ENCODE results near the gene ZNF275.

ZNF275 gene

DNA sequence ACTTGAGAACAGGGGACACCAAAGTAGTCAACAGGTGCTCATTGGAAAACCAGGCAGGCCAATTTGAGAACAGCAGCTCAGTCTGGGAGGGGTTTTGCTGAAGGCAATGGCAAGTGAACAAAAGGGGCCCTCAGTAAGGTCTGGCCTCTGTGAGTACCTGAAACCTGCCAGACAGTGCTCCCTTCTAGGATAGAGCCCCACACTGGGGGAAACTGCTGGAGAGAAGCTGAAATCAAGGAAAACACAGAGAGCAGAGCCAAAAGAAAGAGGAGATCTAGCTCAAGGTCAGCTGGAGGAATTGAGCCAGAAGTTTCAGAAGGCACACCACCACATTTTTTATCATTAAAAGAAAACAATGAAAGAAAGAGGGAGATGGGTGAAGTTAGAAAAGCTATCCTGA lies 39.0 kb downstream of the ZNF275 start:
- POLR2A ChIA-PET: no interaction called here
- CTCF ChIA-PET: no interaction called here
- no peak for DNase-seq (ENCODE audit: extremely low spot score)
- TF ChIP-seq, protein P1, sequence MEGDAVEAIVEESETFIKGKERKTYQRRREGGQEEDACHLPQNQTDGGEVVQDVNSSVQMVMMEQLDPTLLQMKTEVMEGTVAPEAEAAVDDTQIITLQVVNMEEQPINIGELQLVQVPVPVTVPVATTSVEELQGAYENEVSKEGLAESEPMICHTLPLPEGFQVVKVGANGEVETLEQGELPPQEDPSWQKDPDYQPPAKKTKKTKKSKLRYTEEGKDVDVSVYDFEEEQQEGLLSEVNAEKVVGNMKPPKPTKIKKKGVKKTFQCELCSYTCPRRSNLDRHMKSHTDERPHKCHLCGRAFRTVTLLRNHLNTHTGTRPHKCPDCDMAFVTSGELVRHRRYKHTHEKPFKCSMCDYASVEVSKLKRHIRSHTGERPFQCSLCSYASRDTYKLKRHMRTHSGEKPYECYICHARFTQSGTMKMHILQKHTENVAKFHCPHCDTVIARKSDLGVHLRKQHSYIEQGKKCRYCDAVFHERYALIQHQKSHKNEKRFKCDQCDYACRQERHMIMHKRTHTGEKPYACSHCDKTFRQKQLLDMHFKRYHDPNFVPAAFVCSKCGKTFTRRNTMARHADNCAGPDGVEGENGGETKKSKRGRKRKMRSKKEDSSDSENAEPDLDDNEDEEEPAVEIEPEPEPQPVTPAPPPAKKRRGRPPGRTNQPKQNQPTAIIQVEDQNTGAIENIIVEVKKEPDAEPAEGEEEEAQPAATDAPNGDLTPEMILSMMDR (IDR thresholded peaks at IDR 0.05; ENCODE audit: control extremely low read depth, extremely low read depth, low read depth, missing control alignments): no peak

- CTCF ChIA-PET: no interaction called here
- TF ChIP-seq, protein P1 (IDR thresholded peaks at IDR 0.05; ENCODE audit: control extremely low read depth, extremely low read depth, low read depth, missing control alignments): no peak
- POLR2A ChIA-PET: no interaction called here
- no peak for DNase-seq (ENCODE audit: extremely low spot score)
Measured at GRCh38 chrX:153374426-153374825, 40.5 kb downstream of the ZNF275 start.

GRCh38 chrX:153375571-153375970 lies 41.6 kb downstream of the ZNF275 start:
- ChIA-PET CTCF (no interaction called here), POLR2A (no interaction called here)
- TF ChIP-seq, protein P1 (IDR thresholded peaks at IDR 0.05; ENCODE audit: control extremely low read depth, extremely low read depth, low read depth, missing control alignments): no peak
- DNase-seq (ENCODE audit: extremely low spot score): no peak

GRCh38 chrX:153377727-153378126 lies 43.8 kb downstream of the ZNF275 start:
- CTCF ChIA-PET: no interaction called here
- TF ChIP-seq, protein P1 (IDR thresholded peaks at IDR 0.05; ENCODE audit: control extremely low read depth, extremely low read depth, low read depth, missing control alignments): no peak
- DNase-seq (ENCODE audit: extremely low spot score): no peak
- POLR2A ChIA-PET: no interaction called here

DNA sequence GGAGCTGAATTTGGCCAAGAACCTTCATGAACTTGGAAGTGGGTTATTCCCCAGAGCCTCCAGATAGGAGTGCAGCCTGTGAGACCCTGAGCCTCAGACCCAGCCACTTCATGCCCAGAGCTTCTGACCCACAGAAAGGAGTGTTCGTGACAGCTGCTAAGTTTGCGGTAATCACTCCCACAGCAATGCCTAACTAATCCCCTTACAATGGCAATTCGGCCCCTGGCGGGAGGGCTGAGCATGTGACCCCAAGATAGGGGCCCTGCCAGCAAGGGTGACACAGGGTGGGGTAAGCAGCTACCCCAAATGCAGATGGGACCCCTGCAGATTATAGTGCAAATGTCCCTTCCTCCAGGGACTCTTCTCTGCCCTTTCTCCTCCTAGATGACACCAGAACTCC lies 44.7 kb downstream of the ZNF275 start:
- TF ChIP-seq, protein P1 (IDR thresholded peaks at IDR 0.05; ENCODE audit: control extremely low read depth, extremely low read depth, low read depth, missing control alignments): no peak
- POLR2A ChIA-PET: no interaction called here
- CTCF ChIA-PET: no interaction called here
- no peak for DNase-seq (ENCODE audit: extremely low spot score)

DNA sequence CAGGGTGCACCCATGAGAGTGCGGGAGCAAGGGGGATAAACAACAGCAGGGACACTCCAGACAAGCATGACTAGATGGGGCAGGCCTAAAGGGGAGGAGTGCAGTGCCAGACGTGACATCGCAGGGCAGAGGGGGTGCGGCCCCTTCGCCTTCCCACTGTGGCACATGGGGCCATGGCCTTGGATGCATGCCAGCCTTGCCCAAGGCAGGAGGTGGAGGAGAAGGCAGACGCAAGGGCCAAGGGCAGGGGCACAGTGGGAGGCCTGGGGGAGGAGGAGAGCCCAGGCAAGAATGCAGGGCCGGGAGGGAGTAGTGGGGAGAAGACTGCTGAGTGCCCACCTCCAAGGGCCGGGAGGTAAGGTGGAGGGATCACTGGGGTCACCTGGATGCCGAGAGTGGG lies 45.6 kb downstream of the ZNF275 start:
- DNase-seq (ENCODE audit: extremely low spot score): no peak
- CTCF ChIA-PET: no interaction called here
- TF ChIP-seq, protein P1 (IDR thresholded peaks at IDR 0.05; ENCODE audit: control extremely low read depth, extremely low read depth, low read depth, missing control alignments): no peak
- POLR2A ChIA-PET: interaction anchor here (1.1 kb wide), 1 partner anchor 199 kb away, joined by 3 read pairs; no protein-coding TSS in a partner anchor
